Psoas muscle (tissue), 8 donors: ENCODE measurements around the gene SNX24. TPM values are rescaled to one million over a fixed set of nuclear protein-coding genes. Genes with fewer than 3 reads are reported as not detected.

Experiments
- ATAC-seq, 4 donors: fragments of 200-7000 bp; cut with Tn5 transposase; one replicate each; pipeline ENCODE4 v1.9.1; 2020; ENCODE audit warnings: moderate library complexity in 3 of 4, mild to moderate bottlenecking in 2 of 4
- DNase-seq, 2 donors: peaks; one replicate each; pipeline ENCODE4 v3.0.0-alpha.2; 2020
- H3K27ac ChIP-seq: fragments of 200-600 bp; one replicate; pipeline ENCODE4 v1.8.0; 2022
- H3K27me3 ChIP-seq, 3 donors: fragments of 200-600 bp in 1 of 3; one replicate each; pipeline versions ENCODE4 v1.6.1 to v1.8.0; 2013 to 2022; ENCODE audit warnings: low read length in 2 of 3, mild to moderate bottlenecking in 2 of 3, moderate library complexity in 1 of 3; ENCODE audit not compliant: insufficient read depth in 3 of 3
- H3K36me3 ChIP-seq, 2 donors: fragments of 200-600 bp in 1 of 2; one replicate each; pipeline versions ENCODE4 v1.6.1 to v1.8.0; 2013 to 2022; ENCODE audit warnings: low read depth in 1 of 2, mild to moderate bottlenecking in 1 of 2, moderate library complexity in 1 of 2; ENCODE audit not compliant: insufficient read depth in 1 of 2
- H3K4me1 ChIP-seq: fragments of 200-600 bp; one replicate; pipeline ENCODE4 v1.8.0; 2022
- H3K4me3 ChIP-seq: fragments of 200-600 bp; one replicate; pipeline ENCODE4 v1.8.0; 2022; ENCODE audit warnings: mild to moderate bottlenecking
- H3K9me3 ChIP-seq: fragments of 200-600 bp; one replicate; pipeline ENCODE4 v1.8.0; 2022
- CTCF ChIP-seq: fragments of 200-600 bp; IDR thresholded peaks from one replicate; pipeline ENCODE4 v1.8.0; 2022; ENCODE audit warnings: antibody characterized with exemption
- WGBS, 3 donors: extraction: QIAGEN DNeasy Blood & Tissue Kit; methylation state at CpG; one replicate each; pipeline versions ENCODE4 v1.1.6 to v1.1.7; 2013; 5-methylcytosine and 5-hydroxymethylcytosine counted together
- intact Hi-C, 2 donors: fragments of 100-400 bp; cut with DNase I; formaldehyde crosslinking; loops; one replicate each; pipeline versions ENCODE4 v1.11.0 to v1.14.2; 2022
- polyA plus RNA-seq, 3 donors: library from polyadenylated mRNA; stranded (reverse); fragments of 200-250 nt; gene quantifications; one replicate each; pipeline ENCODE4 v1.2.3, GENCODE V29; 2013
- total RNA-seq, 4 donors: library from RNA; stranded (reverse); fragmentation: NEBNext Ultra II Directional in 2 of 4; extraction: Animal tissue kit (Norgen Biotek cat#: 25700) in 2 of 4; gene quantifications; one replicate each; pipeline versions ENCODE4 v1.2.1 to v1.2.4, GENCODE V29; 2021 to 2023
- donor health status: healthy with polysubstance abuse.
- donor health status: DM: no; HTN: no; CAD: no; lungs with moderate emphysema.
- donor health status: Bipolar disorder and iron deficiency.
- donor health status: healthy.
- donor health status: DM: yes; HTN: yes; CAD: no.
- donor health status: DM: no; HTN: no; CAD: no.
- donor health status: DM: no; HTN: no; CAD: no.
- donor health status: DM: yes; HTN: yes; CAD: no.

SNX24 gene
- total and polyA plus RNA-seq, 7 donors = 7.5 to 11.9 (median 10.0) TPM

GRCh38 chr5:122943050-122943698 lies 97.8 kb downstream of the SNX24 start:
- no peak for TF ChIP-seq CTCF

GRCh38 chr5:122944051-122944450 lies 98.6 kb downstream of the SNX24 start:
- ATAC-seq (no peak), DNase-seq (no peak)
- H3K4me3 ChIP-seq = no peak overlapping the region
- H3K27me3 ChIP-seq = no peaks in the 10 kb centered on the region
- peaks cover 0 to 10% of the 10 kb centered on the region in 2 donors for H3K36me3 ChIP-seq
- intact Hi-C loops = no loop called here
- H3K27ac ChIP-seq = no peak overlapping the region
- WGBS, 3 donors = 95 to 100% (median 97%) methylated on average over 1 of the region's 1 CpG
- no peaks in the 10 kb centered on the region for H3K9me3 ChIP-seq
- TF ChIP-seq CTCF = no peak
- peaks cover 10% of the 10 kb centered on the region for H3K4me1 ChIP-seq

More at GRCh38 chr5:122943050-122943698, 97.8 kb downstream of the SNX24 start:
- H3K27ac ChIP-seq = no peak overlapping the region
- WGBS, 3 donors = 67 to 81% (median 76%) methylated on average over 7 of the region's 7 CpGs
- ATAC-seq (no peak), DNase-seq (no peak)
- no peaks in the 10 kb centered on the region for H3K9me3 ChIP-seq
- H3K4me1 ChIP-seq = peaks cover 10% of the 10 kb centered on the region
- H3K4me3 ChIP-seq = no peak overlapping the region
- intact Hi-C loops = no loop called here
- H3K36me3 ChIP-seq = peaks cover 0 to 6% of the 10 kb centered on the region in 2 donors
- no peaks in the 10 kb centered on the region for H3K27me3 ChIP-seq

GRCh38 chr5:122947372-122947771 lies 102.0 kb downstream of the SNX24 start:
- no peak overlapping the region for H3K27ac ChIP-seq
- H3K36me3 ChIP-seq = peaks cover 0 to 10% of the 10 kb centered on the region in 2 donors
- intact Hi-C loops = no loop called here
- no peak overlapping the region for H3K4me3 ChIP-seq
- DNase-seq = no peak
- H3K9me3 ChIP-seq = no peaks in the 10 kb centered on the region
- peaks cover 9% of the 10 kb centered on the region for H3K4me1 ChIP-seq
- ATAC-seq = no peak
- H3K27me3 ChIP-seq = no peaks in the 10 kb centered on the region
- WGBS, 3 donors = 95 to 100% (median 95%) methylated on average over 1 of the region's 1 CpG
- TF ChIP-seq CTCF = no peak

- Histone ChIP-seq H3K4me1 (peaks cover 5% of the 10 kb centered on the region), H3K9me3 (no peaks in the 10 kb centered on the region), H3K36me3 (peaks cover 0 to 10% of the 10 kb centered on the region in 2 donors), H3K27ac (no peak overlapping the region), H3K4me3 (no peak overlapping the region), H3K27me3 (no peaks in the 10 kb centered on the region)
- DNase-seq = no peak
- 49 to 79% (median 69%) methylated on average over 3 of the region's 3 CpGs for WGBS, 3 donors
- no peak for TF ChIP-seq CTCF
- intact Hi-C loops = no loop called here
- ATAC-seq = no peak
Observed at GRCh38 chr5:122947772-122948171, 102.4 kb downstream of the SNX24 start.

- Histone ChIP-seq H3K9me3 (no peaks in the 10 kb centered on the region), H3K27me3 (no peaks in the 10 kb centered on the region), H3K4me3 (no peak overlapping the region), H3K27ac (no peak overlapping the region), H3K36me3 (peaks cover 0 to 10% of the 10 kb centered on the region in 2 donors), H3K4me1 (no peaks in the 10 kb centered on the region)
- no peak for DNase-seq
- WGBS, 3 donors = 92 to 98% (median 96%) methylated on average over 2 of the region's 2 CpGs
- intact Hi-C loops = no loop called here
- no peak for ATAC-seq
- TF ChIP-seq CTCF = no peak
Observed at GRCh38 chr5:122948319-122948718, 102.9 kb downstream of the SNX24 start.
